Limb (tissue), 2 donors: ENCODE measurements around the gene MFAP4.

ENCODE experiments used
- DNase-seq, 2 donors: peaks; one replicate each; pipeline ENCODE4 v3.0.0-alpha.2; 2016; ENCODE audit errors: extremely low spot score in 2 of 2

Gene MFAP4

GRCh38 chr17:19386974-19387920 is at the start of gene MFAP4:
MFAP4 (minus strand) TSS chr17:19387190; CDS start chr17:19387155, 35 bp downstream.
- peak; percentile 94 for DNase-seq

- no peak for DNase-seq
Observed at GRCh38 chr17:19433727-19434340, 46.8 kb upstream of the MFAP4 start.

DNA sequence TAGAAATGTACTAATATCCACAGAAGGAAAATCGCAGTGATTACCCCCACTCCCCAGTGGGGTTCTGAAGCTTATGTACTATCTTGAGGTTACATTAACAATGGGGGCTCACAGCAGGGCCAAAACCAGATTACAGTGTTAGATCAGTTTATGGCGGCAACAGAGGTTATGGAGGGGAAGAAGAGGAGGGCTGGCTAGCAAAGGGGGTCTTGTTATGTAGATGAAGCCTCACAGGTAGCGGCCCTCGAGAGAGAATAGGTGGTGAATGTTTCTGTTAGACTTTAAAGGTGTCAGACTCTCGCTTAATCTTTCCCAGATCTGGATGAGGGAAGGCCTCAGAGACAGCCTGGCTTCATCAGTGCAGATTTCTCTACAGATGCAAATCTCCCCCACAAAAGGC is 46.3 kb upstream of the MFAP4 start:
- DNase-seq, result no peak

GRCh38 chr17:19431691-19432090 is 44.7 kb upstream of the MFAP4 start:
- DNase-seq, result no peak

DNA sequence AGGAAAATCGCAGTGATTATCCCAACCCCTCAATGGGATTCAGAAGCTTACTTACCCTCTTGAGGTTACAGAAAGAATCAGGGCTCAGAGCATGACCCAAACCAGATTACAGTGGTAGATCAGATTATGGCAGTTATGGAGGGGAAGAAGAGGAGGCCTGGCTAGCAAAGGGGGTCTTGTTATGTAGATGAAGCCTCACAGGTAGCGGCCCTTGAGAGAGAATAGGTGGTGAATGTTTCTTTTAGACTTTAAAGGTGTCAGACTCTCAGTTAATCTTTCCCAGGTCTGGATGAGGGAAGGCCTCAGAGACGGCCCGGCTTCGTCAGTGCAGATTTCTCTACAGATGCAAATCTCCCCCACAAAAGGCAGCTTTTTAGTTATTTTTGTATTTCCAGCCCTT is 39.6 kb upstream of the MFAP4 start:
- no peak for DNase-seq

DNA sequence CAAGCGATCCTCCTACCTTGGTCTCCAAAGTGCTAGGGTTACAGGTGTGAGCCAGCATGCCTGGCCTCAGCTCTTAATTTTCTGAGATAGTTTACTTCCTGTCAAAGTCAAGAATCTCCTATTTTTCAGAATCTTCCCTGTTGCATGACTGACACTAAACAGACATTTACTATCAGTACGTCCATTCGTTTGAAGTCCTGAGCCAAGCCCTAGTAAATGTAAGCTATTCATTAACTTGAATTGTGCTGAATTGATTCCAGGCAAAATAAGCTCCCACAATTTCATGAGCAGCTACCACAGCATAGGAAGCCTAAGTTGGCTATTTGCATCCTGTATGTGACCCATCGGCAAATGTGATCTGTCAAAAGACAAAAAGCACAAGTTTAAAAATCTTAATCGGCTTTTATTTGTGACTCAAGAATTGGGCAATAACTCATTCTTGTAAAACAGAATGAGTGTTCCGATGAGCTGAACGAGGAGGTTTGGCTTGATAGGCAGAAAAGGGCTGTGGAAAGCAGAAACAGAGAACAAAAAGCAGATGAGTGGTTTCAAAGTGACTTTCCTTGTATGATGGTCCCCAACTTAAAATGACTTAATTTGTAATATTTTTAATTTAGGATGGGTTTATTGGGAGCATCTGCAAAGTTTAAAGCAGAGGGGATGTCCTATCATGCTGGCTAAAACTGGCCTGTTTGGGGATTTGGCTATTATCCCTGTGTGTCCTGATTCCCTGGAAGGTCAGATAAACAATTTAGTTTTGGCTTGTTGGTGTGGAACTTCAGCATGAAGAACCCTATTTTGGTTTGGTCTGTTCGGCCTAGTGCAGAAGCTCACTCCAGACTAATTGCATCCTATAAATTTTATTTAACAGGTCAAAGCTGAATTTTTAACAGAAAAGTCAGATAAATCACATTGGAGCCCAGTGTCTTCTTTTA is 38.2 kb upstream of the MFAP4 start:
- no peak for DNase-seq

- DNase-seq, result no peak
Observed at GRCh38 chr17:19421926-19422325, 34.9 kb upstream of the MFAP4 start.

- DNase-seq, result no peak
Observed at GRCh38 chr17:19421219-19421618, 34.2 kb upstream of the MFAP4 start.

DNA sequence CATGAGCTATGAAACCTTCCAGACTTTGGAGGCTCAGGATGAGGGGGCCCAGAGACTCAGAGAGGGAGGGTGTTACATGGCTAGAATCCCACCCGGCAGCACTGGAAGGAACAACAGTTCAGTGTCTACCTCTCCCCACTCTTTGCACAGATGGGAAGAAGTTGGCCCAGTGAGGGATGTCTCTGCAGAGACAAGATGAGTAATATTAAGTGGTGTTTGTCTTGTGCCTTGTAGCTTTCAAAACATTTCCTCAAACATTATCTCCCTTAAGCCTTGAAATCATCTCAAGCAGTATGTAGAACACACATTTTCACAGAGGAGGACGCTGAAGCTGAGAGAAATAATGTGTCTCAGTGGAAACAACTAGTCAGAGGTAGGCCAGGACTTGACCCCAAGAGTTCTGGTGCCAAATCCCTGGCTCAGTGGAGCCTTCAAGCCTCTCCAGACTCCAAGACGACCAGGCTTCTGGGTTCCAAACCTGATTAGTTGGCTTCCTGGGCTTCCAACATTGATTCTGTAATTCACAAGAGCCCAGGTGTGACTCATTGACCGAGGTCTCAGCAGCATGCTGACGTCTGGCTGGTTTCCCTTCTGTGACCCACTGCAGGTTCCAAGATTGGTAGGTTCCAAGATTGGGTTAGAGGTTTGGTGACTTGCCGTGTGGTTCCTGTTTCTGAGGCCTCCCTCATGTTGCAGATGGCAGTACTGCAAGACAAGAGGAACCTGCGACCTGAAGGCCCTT is 31.4 kb upstream of the MFAP4 start:
- no peak for DNase-seq

GRCh38 chr17:19417611-19418010 is 30.6 kb upstream of the MFAP4 start:
- DNase-seq, result no peak

DNA sequence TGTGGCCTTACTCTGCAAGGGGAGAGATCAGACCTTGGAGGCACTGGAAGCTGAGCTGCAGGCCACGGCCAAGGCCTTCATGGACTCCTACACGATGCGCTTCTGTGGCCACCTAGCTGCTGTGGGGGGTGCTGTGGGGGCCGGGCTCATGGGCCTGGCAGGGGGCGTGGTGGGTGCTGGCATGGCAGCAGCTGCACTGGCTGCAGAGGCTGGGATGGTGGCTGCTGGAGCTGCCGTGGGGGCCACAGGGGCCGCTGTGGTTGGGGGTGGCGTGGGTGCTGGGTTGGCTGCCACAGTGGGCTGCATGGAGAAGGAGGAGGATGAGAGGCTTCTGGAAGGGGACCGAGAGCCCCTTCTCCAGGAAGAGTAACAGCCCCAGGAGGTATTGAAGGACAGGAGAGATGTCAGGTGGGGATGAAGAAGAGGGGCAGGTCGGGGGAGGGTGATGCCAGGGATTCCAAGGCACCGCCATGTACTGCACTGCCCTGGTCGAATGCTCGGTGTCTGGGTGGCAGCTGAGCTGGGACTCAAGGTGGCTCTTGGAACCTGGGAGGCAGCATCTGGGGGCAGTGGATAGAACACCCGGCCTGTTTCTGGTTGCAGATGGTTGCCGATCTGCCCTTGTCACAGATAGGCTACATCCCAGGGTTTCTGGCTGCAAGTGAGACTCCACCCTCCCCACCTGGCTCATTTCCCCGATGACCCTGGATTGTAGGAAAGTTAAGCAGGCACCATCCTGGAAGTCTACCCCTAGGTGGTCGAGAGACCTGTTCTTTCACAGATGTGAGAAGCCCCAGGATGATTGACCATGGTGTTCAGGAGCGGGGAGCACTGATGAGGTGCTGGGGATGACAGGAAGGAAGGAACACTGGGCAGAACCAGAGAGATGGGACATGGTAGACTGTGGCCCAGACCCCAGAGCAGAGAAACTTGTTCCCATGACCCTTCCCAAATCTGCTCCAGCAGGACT is 29.1 kb upstream of the MFAP4 start:
- DNase-seq, result no peak

- DNase-seq, result no peak
Observed at GRCh38 chr17:19415311-19415710, 28.3 kb upstream of the MFAP4 start.

- no peak for DNase-seq
Observed at GRCh38 chr17:19414396-19415280, 27.6 kb upstream of the MFAP4 start.

GRCh38 chr17:19413761-19414160 is 26.8 kb upstream of the MFAP4 start:
- no peak for DNase-seq

GRCh38 chr17:19412984-19413383 is 26.0 kb upstream of the MFAP4 start:
- no peak for DNase-seq

DNA sequence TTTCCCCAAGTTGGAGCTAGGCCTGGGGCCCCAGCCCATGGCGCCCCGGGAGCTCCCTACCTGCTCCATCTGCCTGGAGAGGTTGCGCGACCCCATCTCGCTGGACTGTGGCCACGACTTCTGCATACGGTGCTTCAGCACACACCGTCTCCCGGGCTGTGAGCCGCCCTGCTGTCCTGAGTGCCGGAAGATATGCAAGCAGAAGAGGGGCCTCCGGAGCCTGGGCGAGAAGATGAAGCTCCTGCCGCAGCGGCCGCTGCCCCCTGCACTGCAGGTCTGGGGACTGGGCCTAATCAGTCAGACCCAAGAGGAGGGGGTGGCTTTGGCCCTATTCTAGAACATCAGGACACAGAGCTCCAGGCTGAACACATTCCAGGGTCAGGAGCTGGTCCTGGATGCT is 25.5 kb upstream of the MFAP4 start:
- no peak for DNase-seq

GRCh38 chr17:19411631-19412030 is 24.6 kb upstream of the MFAP4 start:
- no peak for DNase-seq

DNA sequence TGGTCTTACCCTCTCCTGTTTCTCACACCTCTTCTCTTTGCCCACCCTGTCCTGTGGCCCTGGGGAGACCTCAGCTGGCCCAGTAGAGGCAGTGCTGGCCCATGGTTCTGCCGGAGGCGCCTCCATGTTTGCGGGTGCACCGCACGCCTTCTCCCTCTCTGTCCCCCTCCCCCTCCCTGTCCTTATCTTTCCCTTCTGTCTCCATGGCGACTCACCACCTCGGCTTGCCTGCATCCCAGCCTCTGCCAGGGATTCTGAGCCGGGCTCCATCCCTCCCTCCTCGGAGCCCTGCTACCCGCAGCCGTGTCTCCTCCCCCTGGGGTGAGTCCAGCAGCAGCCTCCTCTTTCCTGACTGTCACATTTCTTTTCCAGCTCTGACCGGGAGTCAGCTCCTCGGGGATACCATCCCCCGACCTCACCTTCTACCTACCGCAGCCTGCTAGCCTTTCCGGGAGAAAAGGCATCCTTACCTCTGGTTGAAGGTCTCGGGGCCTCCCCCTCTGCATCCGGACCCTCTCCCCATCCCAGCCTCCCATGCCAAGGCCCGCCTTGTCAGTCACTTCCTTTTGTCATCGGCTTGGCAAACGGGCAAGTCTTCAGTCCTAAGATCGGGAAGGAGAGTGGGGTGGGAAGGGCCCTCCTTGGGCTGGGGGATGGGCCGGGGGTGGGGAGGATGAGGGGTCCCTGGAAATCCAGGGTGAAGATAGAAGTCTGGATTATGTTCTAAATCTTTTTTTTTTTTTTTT is 24.1 kb upstream of the MFAP4 start, which contains the start of gene RNF112:
Gene RNF112 (plus strand): TSS at position 358 of the 746 bp plus-strand sequence. CDS start 177 bp downstream, at position 535.
- DNase-seq, result peak in 1 of 2 donors; percentile 61
